GM18505 (cell line): ENCODE results near the gene LIPE.

Source experiments
- ATAC-seq: cut with Tn5 transposase; IDR thresholded peaks from one replicate; pipeline ENCODE4 v1.9.1; 2021; ENCODE audit not compliant: unreplicated experiment
- POLR2A ChIP-seq: IDR thresholded peaks from 4 replicates; pipeline ENCODE4 v1.6.1; 2011; ENCODE audit warnings: borderline replicate concordance; ENCODE audit not compliant: insufficient read depth, insufficient read length; ENCODE audit errors: extremely low read depth

LIPE gene

GRCh38 chr19:42378225-42379215 is 48.7 kb downstream of the LIPE start:
- no peak for TF ChIP-seq POLR2A
- no peak for ATAC-seq

GRCh38 chr19:42376177-42376555 is 51.0 kb downstream of the LIPE start:
- no peak for TF ChIP-seq POLR2A
- ATAC-seq, result no peak

GRCh38 chr19:42375415-42376176 is 51.6 kb downstream of the LIPE start:
- ATAC-seq, result no peak
- TF ChIP-seq POLR2A, result no peak

GRCh38 chr19:42374826-42375376 is 52.3 kb downstream of the LIPE start:
- no peak for ATAC-seq
- TF ChIP-seq POLR2A, result no peak

GRCh38 chr19:42370626-42371175 is 56.5 kb downstream of the LIPE start:
- ATAC-seq, result no peak
- no peak for TF ChIP-seq POLR2A

- ATAC-seq, result no peak
- no peak for TF ChIP-seq POLR2A
Observed at GRCh38 chr19:42370068-42370520, 57.1 kb downstream of the LIPE start.

- no peak for TF ChIP-seq POLR2A
- ATAC-seq, result no peak
Observed at GRCh38 chr19:42369433-42370067, 57.6 kb downstream of the LIPE start.

GRCh38 chr19:42368765-42369164 is 58.4 kb downstream of the LIPE start:
- TF ChIP-seq POLR2A, result no peak
- ATAC-seq, result no peak

GRCh38 chr19:42368360-42368759 is 58.8 kb downstream of the LIPE start:
- no peak for ATAC-seq
- TF ChIP-seq POLR2A, result no peak

GRCh38 chr19:42367929-42368328 is 59.3 kb downstream of the LIPE start:
- no peak for ATAC-seq
- TF ChIP-seq POLR2A, result no peak

- ATAC-seq, result no peak
- TF ChIP-seq POLR2A, result no peak
Observed at GRCh38 chr19:42366673-42367072, 60.5 kb downstream of the LIPE start.

GRCh38 chr19:42363614-42364346 is 63.4 kb downstream of the LIPE start:
- no peak for TF ChIP-seq POLR2A
- ATAC-seq, result no peak

GRCh38 chr19:42362891-42363440 is 64.2 kb downstream of the LIPE start:
- no peak for TF ChIP-seq POLR2A
- ATAC-seq, result no peak

GRCh38 chr19:42362342-42362741 is 64.8 kb downstream of the LIPE start:
- ATAC-seq, result no peak
- TF ChIP-seq POLR2A, result no peak
